HG02798 (cell line): Measurements from ENCODE around the gene PRR35.
A peak's percentile ranks its signal among the peaks of the same experiment; 100 is the strongest.

ENCODE experiments used
- ATAC-seq: cut with Tn5 transposase; IDR thresholded peaks from one replicate; pipeline ENCODE4 v1.9.1; 2021; ENCODE audit warnings: mild to moderate bottlenecking; ENCODE audit not compliant: unreplicated experiment, poor library complexity

Gene PRR35

GRCh38 chr16:527015-527903 is 32.9 kb upstream of the PRR35 start, which contains the start of gene CAPN15:
CAPN15 (plus strand) TSS chr16:527712; CDS start chr16:546839, 19,127 bp downstream.
- ATAC-seq = peak; percentile 76

DNA sequence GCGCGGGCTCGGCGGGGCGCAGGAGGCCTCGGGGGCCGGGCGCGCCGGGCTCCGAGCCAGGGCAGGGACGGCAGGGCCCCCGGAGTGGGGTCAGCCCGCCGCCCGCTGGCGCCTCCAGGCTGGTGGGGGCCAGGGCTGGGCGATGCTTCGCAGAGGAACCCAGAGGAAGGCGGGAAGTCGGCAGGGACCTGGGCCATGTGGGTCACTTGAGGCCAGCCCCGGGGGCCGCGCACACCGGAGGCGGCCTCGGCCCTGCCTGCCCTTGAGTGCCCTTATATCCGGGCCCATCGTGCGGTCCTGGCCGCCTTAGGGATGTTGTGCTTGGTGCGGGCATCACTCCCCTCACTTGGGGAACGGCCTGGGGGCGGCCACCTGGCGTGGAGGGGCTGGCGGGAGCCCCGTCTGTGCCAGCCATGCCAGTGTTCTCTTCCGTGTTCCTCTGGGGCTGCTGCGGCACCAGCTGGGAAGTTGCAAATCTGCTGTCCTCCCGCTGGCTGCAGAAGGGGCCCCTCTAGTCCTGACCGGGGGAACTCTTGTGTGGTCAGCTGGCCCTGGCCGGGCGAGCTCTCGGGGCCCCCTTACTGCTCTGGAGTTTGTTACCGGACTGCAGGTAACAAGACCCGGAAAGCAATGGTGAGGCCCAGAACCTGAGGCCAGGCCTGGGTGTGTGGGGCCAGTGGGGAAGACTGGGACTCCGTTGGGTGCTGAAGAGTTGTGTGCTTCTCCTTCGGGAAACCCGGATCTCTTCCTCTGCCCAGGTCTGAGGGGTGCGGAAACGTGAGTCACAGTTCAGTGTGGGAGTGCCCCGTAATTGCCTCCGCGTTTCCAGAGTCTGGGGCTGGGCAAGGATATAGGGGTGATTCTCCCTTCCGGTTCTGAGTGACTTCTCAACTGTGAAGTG is 31.8 kb upstream of the PRR35 start:
- peak; percentile 4 for ATAC-seq

- ATAC-seq = no peak
Measured at GRCh38 chr16:529012-529575, 31.1 kb upstream of the PRR35 start.

DNA sequence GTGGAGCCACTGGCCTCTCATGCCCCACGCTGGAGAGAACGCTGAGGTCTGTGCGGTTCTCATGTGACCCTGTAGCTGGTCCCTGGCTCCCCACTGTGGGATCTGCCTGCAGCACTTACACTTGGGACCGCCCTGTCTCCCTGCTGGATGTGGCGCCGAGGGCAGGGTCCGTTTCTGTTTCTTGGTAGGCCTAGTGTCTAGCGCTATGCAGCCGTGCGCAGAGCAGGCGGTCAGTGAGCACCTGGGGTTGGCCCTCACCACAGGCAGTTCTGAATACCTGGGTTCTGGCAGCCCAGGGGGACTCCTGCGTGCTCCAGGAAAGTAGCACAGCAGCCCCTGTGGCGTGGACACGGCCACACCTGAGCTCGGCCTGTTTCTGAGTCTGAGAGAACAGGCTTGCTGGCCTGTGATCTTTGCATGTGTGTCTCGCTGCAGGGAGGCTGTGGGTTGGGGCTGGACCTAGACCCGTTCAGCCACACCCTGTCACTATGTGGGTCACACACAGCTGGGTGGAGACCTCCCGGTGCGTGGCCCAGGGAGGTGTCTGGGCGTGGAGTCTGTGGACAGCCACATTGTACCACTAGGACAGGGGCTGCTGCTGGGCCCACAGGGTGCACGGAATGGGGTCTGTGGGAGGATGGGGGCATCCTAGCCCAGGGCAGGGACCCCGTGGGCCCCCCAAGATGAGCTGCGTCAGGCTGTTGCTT is 29.9 kb upstream of the PRR35 start:
- ATAC-seq = no peak

GRCh38 chr16:531494-532125 is 28.6 kb upstream of the PRR35 start:
- no peak for ATAC-seq

DNA sequence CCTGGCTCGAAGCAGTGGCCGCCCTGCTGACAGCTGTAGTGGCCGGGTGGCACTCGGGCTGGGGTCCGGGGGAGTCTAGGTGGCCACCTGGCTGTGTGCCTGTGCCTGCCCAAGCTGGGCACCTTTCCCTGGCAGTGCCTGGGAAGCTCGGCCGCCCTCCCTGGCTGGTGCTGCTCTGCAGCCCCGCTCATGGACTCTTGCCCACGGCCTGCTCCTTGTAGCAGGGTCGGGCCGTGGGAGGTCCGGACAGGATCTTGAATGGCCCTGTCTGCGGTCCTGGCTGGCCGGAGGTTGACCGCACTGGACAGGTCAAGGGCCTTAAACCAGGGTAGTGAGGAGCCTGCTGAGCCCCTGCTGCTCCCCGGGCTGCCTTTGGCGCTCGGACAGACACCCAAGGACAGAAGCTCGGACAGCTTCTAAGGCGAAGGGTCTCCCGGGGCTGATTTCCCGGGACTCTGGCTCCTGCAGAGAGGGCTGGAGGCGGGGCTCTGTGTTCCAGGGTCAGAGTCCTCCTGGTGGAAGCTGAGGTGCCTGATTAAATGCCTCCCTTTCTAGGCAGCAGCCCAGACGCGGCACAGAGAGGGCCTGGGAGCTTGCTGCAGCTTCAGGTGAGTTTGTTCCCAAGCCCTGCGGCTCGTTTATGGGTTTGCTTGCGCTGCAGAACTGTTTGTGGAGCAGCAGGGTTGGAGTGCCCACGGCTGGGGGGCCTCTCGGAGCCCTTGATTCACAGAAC is 26.6 kb upstream of the PRR35 start:
- ATAC-seq = no peak

- no peak for ATAC-seq
Measured at GRCh38 chr16:534135-534534, 26.1 kb upstream of the PRR35 start.

- ATAC-seq = no peak
Measured at GRCh38 chr16:534856-535445, 25.2 kb upstream of the PRR35 start.

- no peak for ATAC-seq
Measured at GRCh38 chr16:535446-536405, 24.5 kb upstream of the PRR35 start.

DNA sequence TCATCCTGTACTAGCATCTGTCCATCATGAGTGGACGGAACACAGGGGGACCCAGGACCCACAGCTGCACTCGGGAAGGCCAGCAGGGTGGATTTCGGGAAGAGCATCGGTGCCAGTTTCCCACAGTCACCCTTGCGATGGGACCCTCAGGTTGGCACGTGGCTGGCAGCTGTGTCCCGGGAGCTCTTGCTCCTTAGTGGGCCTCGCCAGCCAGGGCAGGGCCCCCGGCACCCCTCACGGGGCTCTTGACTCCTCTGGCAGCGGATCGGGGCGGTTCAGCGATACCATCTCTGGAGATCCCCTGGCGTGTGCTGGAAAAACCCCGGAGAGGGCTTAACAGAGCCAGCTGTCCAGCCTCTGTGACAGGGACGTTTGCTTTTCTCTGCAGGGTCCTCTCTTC is 23.4 kb upstream of the PRR35 start:
- no peak for ATAC-seq

- no peak for ATAC-seq
Measured at GRCh38 chr16:537415-538335, 22.5 kb upstream of the PRR35 start.

GRCh38 chr16:539901-540530 is 20.2 kb upstream of the PRR35 start:
- ATAC-seq = no peak

GRCh38 chr16:540645-541340 is 19.4 kb upstream of the PRR35 start:
- ATAC-seq = no peak

- no peak for ATAC-seq
Measured at GRCh38 chr16:543301-544164, 16.7 kb upstream of the PRR35 start.

DNA sequence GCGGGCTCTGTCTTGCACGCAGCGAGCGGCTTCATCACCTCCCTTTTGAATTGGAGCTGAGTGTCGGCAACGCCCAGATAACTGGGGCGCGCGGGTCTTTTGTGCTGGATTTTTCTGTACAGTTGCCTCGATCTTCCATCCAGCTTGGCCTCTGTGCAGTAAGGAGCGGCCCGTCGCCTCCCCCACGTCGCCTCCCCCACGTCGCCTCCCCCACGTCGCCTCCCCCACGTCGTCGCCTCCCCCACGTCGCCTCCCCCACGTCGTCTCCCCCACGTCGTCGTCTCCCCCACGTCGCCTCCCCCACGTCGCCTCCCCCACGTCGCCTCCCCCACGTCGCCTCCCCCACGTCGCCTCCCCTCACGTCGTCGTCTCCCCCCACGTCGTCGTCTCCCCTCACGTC is 15.7 kb upstream of the PRR35 start:
- ATAC-seq = no peak
